Hepatocyte (in vitro differentiated cells): ENCODE results near the gene NR6A1. TPM values are rescaled to one million over a fixed set of nuclear protein-coding genes. Genes with fewer than 3 reads are reported as not detected.

ENCODE experiments used
- DNase-seq: peaks from one replicate; pipeline ENCODE4 v3.0.0-alpha.2; 2016; ENCODE audit warnings: low spot score
- H2AFZ ChIP-seq: fragments of 200-600 bp; sonication (generic); 2 replicates; pipeline ENCODE4 v1.6.0; 2016; ENCODE audit warnings: antibody characterized with exemption, mild to moderate bottlenecking
- H3K27ac ChIP-seq: fragments of 200-600 bp; sonication (generic); 2 replicates; pipeline ENCODE4 v1.5.1; 2016; ENCODE audit warnings: mild to moderate bottlenecking
- H3K27me3 ChIP-seq: fragments of 200-600 bp; sonication (generic); 2 replicates; pipeline ENCODE4 v1.6.1; 2016
- H3K36me3 ChIP-seq: fragments of 200-600 bp; sonication (generic); replicated peaks from 2 replicates; pipeline ENCODE4 v1.5.1; 2016; ENCODE audit warnings: low read depth; ENCODE audit not compliant: insufficient read depth
- H3K4me1 ChIP-seq: fragments of 200-600 bp; sonication (generic); 2 replicates; pipeline ENCODE4 v1.5.1; 2016; ENCODE audit warnings: mild to moderate bottlenecking, moderate library complexity; ENCODE audit not compliant: insufficient read depth
- H3K4me2 ChIP-seq: fragments of 200-600 bp; sonication (generic); 2 replicates; pipeline ENCODE4 v1.6.0; 2016
- H3K4me3 ChIP-seq: fragments of 200-600 bp; sonication (generic); 2 replicates; pipeline ENCODE4 v1.5.1; 2016; ENCODE audit warnings: mild to moderate bottlenecking
- H3K79me2 ChIP-seq: fragments of 200-600 bp; sonication (generic); 2 replicates; pipeline ENCODE4 v1.6.0; 2017; ENCODE audit warnings: mild to moderate bottlenecking
- H3K9me2 ChIP-seq: fragments of 200-600 bp; sonication (generic); replicated peaks from 2 replicates; pipeline ENCODE4 v1.6.0; 2017; ENCODE audit warnings: mild to moderate bottlenecking; ENCODE audit not compliant: insufficient read depth
- H3K9me3 ChIP-seq: fragments of 200-600 bp; sonication (generic); 2 replicates; pipeline ENCODE4 v1.5.1; 2016; ENCODE audit warnings: low read depth, mild to moderate bottlenecking
- H4K20me1 ChIP-seq: fragments of 200-600 bp; sonication (generic); 2 replicates; pipeline ENCODE4 v1.6.0; 2016; ENCODE audit warnings: mild to moderate bottlenecking; ENCODE audit not compliant: insufficient read depth, poor library complexity, severe bottlenecking
- CTCF ChIP-seq: fragments of 200-600 bp; sonication (generic); IDR thresholded peaks from 2 replicates; pipeline ENCODE4 v1.5.1; 2016; ENCODE audit warnings: antibody characterized with exemption, mild to moderate bottlenecking; ENCODE audit not compliant: poor library complexity
- EZH2 ChIP-seq: fragments of 200-600 bp; sonication (generic); IDR thresholded peaks from 2 replicates; pipeline ENCODE4 v1.6.1; 2016; ENCODE audit warnings: antibody characterized with exemption, mild to moderate bottlenecking, borderline replicate concordance
- EZH2phosphoT487 ChIP-seq: fragments of 200-600 bp; sonication (generic); IDR thresholded peaks from one replicate; pipeline ENCODE4 v1.6.1; 2018; ENCODE audit warnings: antibody characterized with exemption, mild to moderate bottlenecking, low read depth, moderate library complexity; ENCODE audit not compliant: unreplicated experiment, severe bottlenecking
- WGBS: methylation state at CpG from one replicate; pipeline ENCODE4 v1.1.6; 2016; ENCODE audit warnings: low lambda C conversion rate; ENCODE audit errors: missing lambda C conversion rate; 5-methylcytosine and 5-hydroxymethylcytosine counted together
- polyA plus RNA-seq: library from polyadenylated mRNA; unstranded; fragments of >200 nt; fragmentation: Nextera tagmentation; extraction: Ambion mirVana; gene quantifications from 2 replicates; pipeline ENCODE4 v1.2.1, GENCODE V29; 2016
- total RNA-seq: library from RNA; depleted of rRNA; stranded (reverse); fragments of >200 nt; gene quantifications from 2 replicates; pipeline ENCODE4 v1.2.3, GENCODE V29; 2014

NR6A1 gene
- total and polyA plus RNA-seq, 2 experiments from 2014 or later, result 1.2 to 4.0 TPM

- Histone ChIP-seq H3K9me2 (no peaks in the 10 kb centered on the region), H3K27me3 (no peaks in the 10 kb centered on the region), H3K79me2 (no peaks in the 10 kb centered on the region), H3K27ac (no peak overlapping the region), H3K4me1 (no peaks in the 10 kb centered on the region), H3K4me3 (no peak overlapping the region), H3K9me3 (no peaks in the 10 kb centered on the region), H4K20me1 (no peaks in the 10 kb centered on the region), H2AFZ (no peak overlapping the region), H3K36me3 (no peaks in the 10 kb centered on the region), H3K4me2 (no peak overlapping the region)
- DNase-seq, result no peak
- no peak for TF ChIP-seq EZH2phosphoT487
- TF ChIP-seq EZH2, result no peak
- TF ChIP-seq CTCF, result no peak
Measured at GRCh38 chr9:124631326-124631725, 139.8 kb downstream of the NR6A1 start.

- no peaks in the 10 kb centered on the region for H3K79me2 ChIP-seq
Measured at GRCh38 chr9:124629600-124629999, 141.5 kb downstream of the NR6A1 start.

GRCh38 chr9:124628741-124629140 is 142.4 kb downstream of the NR6A1 start:
- Histone ChIP-seq H3K9me3 (no peaks in the 10 kb centered on the region), H3K4me2 (no peak overlapping the region), H3K79me2 (peaks cover 2% of the 10 kb centered on the region), H3K27ac (no peak overlapping the region), H4K20me1 (no peaks in the 10 kb centered on the region), H3K4me1 (no peaks in the 10 kb centered on the region), H2AFZ (no peak overlapping the region), H3K36me3 (no peaks in the 10 kb centered on the region), H3K4me3 (no peak overlapping the region), H3K9me2 (no peaks in the 10 kb centered on the region), H3K27me3 (no peaks in the 10 kb centered on the region)
- 95% methylated on average over 11 of the region's 11 CpGs for WGBS
- no peak for DNase-seq
- TF ChIP-seq EZH2phosphoT487, result no peak
- no peak for TF ChIP-seq CTCF
- no peak for TF ChIP-seq EZH2

More at GRCh38 chr9:124629600-124629999, 141.5 kb downstream of the NR6A1 start:
- Histone ChIP-seq H3K4me3 (no peak overlapping the region), H3K27ac (no peak overlapping the region), H4K20me1 (no peaks in the 10 kb centered on the region), H3K9me2 (no peaks in the 10 kb centered on the region), H3K27me3 (no peaks in the 10 kb centered on the region), H2AFZ (no peak overlapping the region), H3K36me3 (no peaks in the 10 kb centered on the region), H3K4me2 (no peak overlapping the region), H3K9me3 (no peaks in the 10 kb centered on the region), H3K4me1 (no peaks in the 10 kb centered on the region)
- no peak for TF ChIP-seq EZH2
- TF ChIP-seq EZH2phosphoT487, result no peak
- no peak for TF ChIP-seq CTCF
- WGBS, result 92% methylated on average over 2 of the region's 2 CpGs
- DNase-seq, result no peak

GRCh38 chr9:124626276-124626675 is 144.8 kb downstream of the NR6A1 start:
- H4K20me1 ChIP-seq, result no peaks in the 10 kb centered on the region
- H3K4me1 ChIP-seq, result no peaks in the 10 kb centered on the region
- H3K27me3 ChIP-seq, result no peaks in the 10 kb centered on the region
- peaks cover 2% of the 10 kb centered on the region for H3K79me2 ChIP-seq
- no peaks in the 10 kb centered on the region for H3K9me2 ChIP-seq
- no peaks in the 10 kb centered on the region for H3K36me3 ChIP-seq
- DNase-seq, result no peak
- H3K27ac ChIP-seq, result no peak overlapping the region
- no peaks in the 10 kb centered on the region for H3K9me3 ChIP-seq
- no peak overlapping the region for H3K4me2 ChIP-seq
- TF ChIP-seq EZH2phosphoT487 (no peak), EZH2 (no peak), CTCF (no peak)
- no peak overlapping the region for H3K4me3 ChIP-seq
- no peak overlapping the region for H2AFZ ChIP-seq
- WGBS, result 91% methylated on average over 4 of the region's 4 CpGs
